Measurements from ENCODE around the gene PATL1. TPM values are rescaled to one million over a fixed set of nuclear protein-coding genes. Genes with fewer than 3 reads are reported as not detected.
A peak's percentile ranks its signal among the peaks of the same experiment; 100 is the strongest.
"Not testable (repeated sequence)": the region's sequence is repeated elsewhere in the genome, so short reads cannot be mapped to it uniquely, and the experiment has no call there.

The PATL1 gene
- total RNA-seq, 1 experiment from 2014 or later: 55.0 TPM

- Histone ChIP-seq H4K20me1 (ENCODE audit: insufficient read depth) (no peaks in the 10 kb centered on the region), H3K27me3 (ENCODE audit: insufficient read depth, low read depth) (no peaks in the 10 kb centered on the region), H3K27ac (no peak overlapping the region), H3K36me3 (ENCODE audit: low read depth) (no peaks in the 10 kb centered on the region), H3K9me3 (ENCODE audit: insufficient read depth, low read depth) (no peaks in the 10 kb centered on the region), H3K4me1 (replicated peaks; ENCODE audit: insufficient read depth) (no peaks in the 10 kb centered on the region), H2AFZ (no peak overlapping the region), H3K4me3 (no peak overlapping the region), H3K79me2 (ENCODE audit: low read depth) (no peaks in the 10 kb centered on the region), H3K9me2 (ENCODE audit: insufficient read depth) (no peaks in the 10 kb centered on the region), H3K4me2 (no peak overlapping the region), H3F3A (ENCODE audit: insufficient read depth, low read depth) (peaks cover 7% of the 10 kb centered on the region; the same call in 1 of the 2 replicates)
- ChIA-PET POLR2A (ENCODE audit: unreplicated experiment) (no interaction called here), CTCF (no interaction called here)
- DNase-seq: no peak
- intact Hi-C loops (cut with micrococcal nuclease; ENCODE audit: unreplicated experiment): no loop called here
- BruUV-seq (replicated peaks): no TSS peak
- no peak for TF ChIP-seq CTCF (conservative IDR thresholded peaks at IDR 0.05)
- TF ChIP-seq EZH2 (IDR thresholded peaks at IDR 0.05; ENCODE audit: low read depth): no peak
Observed at GRCh38 chr11:59630493-59630892, 38.3 kb downstream of the PATL1 start.

DNA sequence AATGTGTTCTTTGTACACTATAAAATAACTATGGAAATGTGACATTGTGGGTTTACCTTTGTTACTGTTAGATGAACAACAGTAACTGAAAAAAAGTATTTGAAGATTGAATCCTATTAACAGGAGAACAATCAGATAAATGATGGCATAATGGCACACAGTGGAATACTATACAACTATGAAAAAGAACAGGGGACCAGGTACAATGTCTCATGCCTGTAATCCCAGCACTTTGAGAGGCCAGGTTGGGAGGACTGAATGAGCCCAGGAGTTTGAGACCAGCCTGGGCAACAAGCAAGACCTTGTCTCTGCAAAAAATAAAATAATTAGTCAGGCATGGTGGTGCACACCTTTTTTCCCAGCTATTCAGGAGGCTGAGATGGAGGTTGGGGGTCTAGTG is 38.8 kb downstream of the PATL1 start:
- H3K4me1 ChIP-seq (replicated peaks; ENCODE audit: insufficient read depth): no peaks in the 10 kb centered on the region
- H3K4me3 ChIP-seq: no peak overlapping the region
- intact Hi-C loops (cut with micrococcal nuclease; ENCODE audit: unreplicated experiment): no loop called here
- H3K27ac ChIP-seq: no peak overlapping the region
- H4K20me1 ChIP-seq (ENCODE audit: insufficient read depth): no peaks in the 10 kb centered on the region
- POLR2A ChIA-PET (ENCODE audit: unreplicated experiment): no interaction called here
- H3K79me2 ChIP-seq (ENCODE audit: low read depth): no peaks in the 10 kb centered on the region
- H3K9me3 ChIP-seq (ENCODE audit: insufficient read depth, low read depth): no peaks in the 10 kb centered on the region
- no peaks in the 10 kb centered on the region for H3K36me3 ChIP-seq (ENCODE audit: low read depth)
- H3K27me3 ChIP-seq (ENCODE audit: insufficient read depth, low read depth): no peaks in the 10 kb centered on the region
- H2AFZ ChIP-seq: no peak overlapping the region
- no peak for DNase-seq
- H3F3A ChIP-seq (ENCODE audit: insufficient read depth, low read depth): peaks cover 7% of the 10 kb centered on the region; the same call in 1 of the 2 replicates
- CTCF ChIA-PET: no interaction called here
- no peak overlapping the region for H3K4me2 ChIP-seq
- no peaks in the 10 kb centered on the region for H3K9me2 ChIP-seq (ENCODE audit: insufficient read depth)
- TF ChIP-seq CTCF (conservative IDR thresholded peaks at IDR 0.05): no peak
- TF ChIP-seq EZH2 (IDR thresholded peaks at IDR 0.05; ENCODE audit: low read depth): no peak
- no TSS peak for BruUV-seq (replicated peaks)

- H3K27ac ChIP-seq; H3K4me2 ChIP-seq; BruUV-seq (replicated peaks); H3K79me2 ChIP-seq (ENCODE audit: low read depth); CTCF ChIA-PET; DNase-seq; H3K27me3 ChIP-seq (ENCODE audit: insufficient read depth, low read depth); POLR2A ChIA-PET (ENCODE audit: unreplicated experiment); H3K4me3 ChIP-seq; intact Hi-C loops (cut with micrococcal nuclease; ENCODE audit: unreplicated experiment); H4K20me1 ChIP-seq (ENCODE audit: insufficient read depth); H3K36me3 ChIP-seq (ENCODE audit: low read depth); H3K9me2 ChIP-seq (ENCODE audit: insufficient read depth); H3F3A ChIP-seq (ENCODE audit: insufficient read depth, low read depth); H3K9me3 ChIP-seq (ENCODE audit: insufficient read depth, low read depth); H2AFZ ChIP-seq: not testable (repeated sequence)
- H3K4me1 ChIP-seq (replicated peaks; ENCODE audit: insufficient read depth): peaks cover 17% of the 10 kb centered on the region
- 0 out of 2 replicates have a peak, but pooled peaks have one; percentile 23 for TF ChIP-seq CTCF (conservative IDR thresholded peaks at IDR 0.05)
Observed at GRCh38 chr11:59626969-59627368, 41.9 kb downstream of the PATL1 start.

Data from PC-9 (cell line).